ENCODE measurements around the gene COL20A1. TPM values are rescaled to one million over a fixed set of nuclear protein-coding genes. Genes with fewer than 3 reads are reported as not detected.

COL20A1 gene
- total RNA-seq, 1 experiment from 2014 or later, result 2.3 TPM

DNA sequence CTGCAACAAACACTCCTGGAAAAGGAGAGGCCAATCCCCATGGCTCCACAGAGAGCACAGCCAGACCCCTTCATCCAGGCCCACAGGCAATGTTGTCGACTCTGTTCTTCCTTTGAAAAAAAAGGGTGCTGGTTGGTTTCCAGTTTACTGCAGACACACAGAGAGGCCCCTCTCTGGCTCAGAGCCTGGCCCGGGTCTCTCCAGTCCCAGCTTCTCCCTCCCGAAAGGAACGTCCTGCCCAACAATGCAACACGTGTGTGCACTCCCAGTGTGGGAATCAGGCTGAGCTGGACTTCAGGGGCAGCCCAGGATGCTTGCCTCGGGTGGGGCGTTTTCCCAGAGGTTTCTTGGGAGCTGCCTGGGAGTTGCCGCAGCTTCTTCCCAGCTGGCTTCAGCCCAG, 34.2 kb upstream of the COL20A1 start:
- Histone ChIP-seq H4K5ac (ENCODE audit: insufficient read length, low read depth, low read length) (no peak overlapping the region), H2BK15ac (ENCODE audit: low read depth, low read length) (no peak overlapping the region), H3K27me3 (ENCODE audit: insufficient read depth, low read length) (no peaks in the 10 kb centered on the region; the same call in 1 of the 2 replicates), H3K4me1 (ENCODE audit: insufficient read depth, low read length) (no peaks in the 10 kb centered on the region; the same call in 1 of the 2 replicates), H2BK12ac (ENCODE audit: insufficient read length, low read depth, low read length) (no peak overlapping the region), H3K27ac (ENCODE audit: insufficient read length, low read depth, low read length) (no peak overlapping the region), H3K23me2 (ENCODE audit: insufficient read length, low read depth, low read length, poor library complexity, severe bottlenecking) (peaks cover 7% of the 10 kb centered on the region), H4K91ac (ENCODE audit: insufficient read length, low read depth, low read length) (no peak overlapping the region), H3K79me2 (ENCODE audit: insufficient read depth, low read length) (no peaks in the 10 kb centered on the region), H4K8ac (replicated peaks; ENCODE audit: insufficient read length, low read depth, low read length) (no peak overlapping the region), H3K9me3 (ENCODE audit: control insufficient read depth, low read depth, low read length) (no peaks in the 10 kb centered on the region), H3K14ac (ENCODE audit: insufficient read depth, low read length) (peak overlapping the region; percentile 17; the same call in 1 of the 2 replicates), H3K4me2 (ENCODE audit: insufficient read depth, insufficient read length, low read length) (no peak overlapping the region), H3K79me1 (ENCODE audit: insufficient read depth, low read depth, low read length, poor library complexity, severe bottlenecking) (no peaks in the 10 kb centered on the region), H2AFZ (ENCODE audit: low read length) (no peak overlapping the region), H3K18ac (ENCODE audit: insufficient read length, low read depth, low read length) (no peak overlapping the region), H3T11ph (ENCODE audit: low read length) (no peak overlapping the region), H3K23ac (ENCODE audit: insufficient read length, low read depth, low read length) (no peak overlapping the region), H2BK5ac (ENCODE audit: insufficient read length, low read length) (no peak overlapping the region), H3K56ac (ENCODE audit: insufficient read length, low read depth, low read length) (no peak overlapping the region), H2AK5ac (ENCODE audit: insufficient read length, low read length) (no peak overlapping the region), H2BK120ac (ENCODE audit: low read depth, low read length, poor library complexity, severe bottlenecking) (no peak overlapping the region), H2BK20ac (ENCODE audit: low read depth, low read length, poor library complexity, severe bottlenecking) (no peak overlapping the region), H4K20me1 (ENCODE audit: control insufficient read depth, insufficient read depth, insufficient read length) (no peaks in the 10 kb centered on the region), H3K9ac (ENCODE audit: extremely low read depth, insufficient read length, low read length) (no peak overlapping the region), H3K4ac (ENCODE audit: low read depth, low read length) (no peak overlapping the region)
- H3K4me1 Mint-ChIP-seq, result peaks cover 20 to 32% of the 10 kb centered on the region in 2 experiments
- no peak for DNase-seq
- peaks cover 34% of the 10 kb centered on the region for H3K27me3 Mint-ChIP-seq (ENCODE audit: low read depth)
- no peak for TF ChIP-seq CTCF (conservative IDR thresholded peaks at IDR 0.05)
- whole genome bisulfite sequencing (ENCODE audit: extremely low coverage, insufficient read length, low lambda C conversion rate), result no CpG with 5 or more reads among the region's 8 CpGs
- H3K9me3 Mint-ChIP-seq, result no peaks in the 10 kb centered on the region; a peak in 1 of 5 replicates
- no peak overlapping the region for H3K4me3 Mint-ChIP-seq
- no peaks in the 10 kb centered on the region for H3K36me3 Mint-ChIP-seq (ENCODE audit: insufficient read depth in 1 of 3, low read depth in 3 of 3)
- no peak overlapping the region for H3K27ac Mint-ChIP-seq

Data from H9 (cell line).